ENCODE measurements around the gene ADAM12. TPM values are rescaled to one million over a fixed set of nuclear protein-coding genes. Genes with fewer than 3 reads are reported as not detected.

Gene ADAM12
- polyA plus RNA-seq, 1 of the 3 experiments (the other 2 are of a cell fraction) = 25.0 TPM

DNA sequence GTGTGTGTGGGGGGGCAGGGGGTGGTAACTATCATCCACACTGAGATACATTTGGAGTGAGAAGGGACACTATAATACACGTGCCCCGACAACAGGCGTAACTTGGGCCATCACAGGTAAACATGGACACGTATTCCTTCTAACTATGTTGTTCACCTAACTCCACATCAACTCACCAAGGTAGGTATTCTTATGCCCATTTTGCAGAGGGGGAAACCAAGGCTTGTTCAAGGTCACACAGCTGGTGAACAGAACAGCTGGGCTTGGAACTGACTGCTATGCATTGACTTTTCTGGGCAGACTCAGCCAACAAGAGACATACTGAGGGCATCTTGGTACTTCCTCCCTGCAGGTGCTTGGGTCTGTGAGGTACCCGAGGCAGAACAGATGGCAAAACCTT lies 170.1 kb downstream of the ADAM12 start (continued):
- TF ChIP-seq, protein P1, sequence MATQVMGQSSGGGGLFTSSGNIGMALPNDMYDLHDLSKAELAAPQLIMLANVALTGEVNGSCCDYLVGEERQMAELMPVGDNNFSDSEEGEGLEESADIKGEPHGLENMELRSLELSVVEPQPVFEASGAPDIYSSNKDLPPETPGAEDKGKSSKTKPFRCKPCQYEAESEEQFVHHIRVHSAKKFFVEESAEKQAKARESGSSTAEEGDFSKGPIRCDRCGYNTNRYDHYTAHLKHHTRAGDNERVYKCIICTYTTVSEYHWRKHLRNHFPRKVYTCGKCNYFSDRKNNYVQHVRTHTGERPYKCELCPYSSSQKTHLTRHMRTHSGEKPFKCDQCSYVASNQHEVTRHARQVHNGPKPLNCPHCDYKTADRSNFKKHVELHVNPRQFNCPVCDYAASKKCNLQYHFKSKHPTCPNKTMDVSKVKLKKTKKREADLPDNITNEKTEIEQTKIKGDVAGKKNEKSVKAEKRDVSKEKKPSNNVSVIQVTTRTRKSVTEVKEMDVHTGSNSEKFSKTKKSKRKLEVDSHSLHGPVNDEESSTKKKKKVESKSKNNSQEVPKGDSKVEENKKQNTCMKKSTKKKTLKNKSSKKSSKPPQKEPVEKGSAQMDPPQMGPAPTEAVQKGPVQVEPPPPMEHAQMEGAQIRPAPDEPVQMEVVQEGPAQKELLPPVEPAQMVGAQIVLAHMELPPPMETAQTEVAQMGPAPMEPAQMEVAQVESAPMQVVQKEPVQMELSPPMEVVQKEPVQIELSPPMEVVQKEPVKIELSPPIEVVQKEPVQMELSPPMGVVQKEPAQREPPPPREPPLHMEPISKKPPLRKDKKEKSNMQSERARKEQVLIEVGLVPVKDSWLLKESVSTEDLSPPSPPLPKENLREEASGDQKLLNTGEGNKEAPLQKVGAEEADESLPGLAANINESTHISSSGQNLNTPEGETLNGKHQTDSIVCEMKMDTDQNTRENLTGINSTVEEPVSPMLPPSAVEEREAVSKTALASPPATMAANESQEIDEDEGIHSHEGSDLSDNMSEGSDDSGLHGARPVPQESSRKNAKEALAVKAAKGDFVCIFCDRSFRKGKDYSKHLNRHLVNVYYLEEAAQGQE (IDR thresholded peaks at IDR 0.05; ENCODE audit: low read depth, low read length) = no peak
- TF ChIP-seq, protein P2, sequence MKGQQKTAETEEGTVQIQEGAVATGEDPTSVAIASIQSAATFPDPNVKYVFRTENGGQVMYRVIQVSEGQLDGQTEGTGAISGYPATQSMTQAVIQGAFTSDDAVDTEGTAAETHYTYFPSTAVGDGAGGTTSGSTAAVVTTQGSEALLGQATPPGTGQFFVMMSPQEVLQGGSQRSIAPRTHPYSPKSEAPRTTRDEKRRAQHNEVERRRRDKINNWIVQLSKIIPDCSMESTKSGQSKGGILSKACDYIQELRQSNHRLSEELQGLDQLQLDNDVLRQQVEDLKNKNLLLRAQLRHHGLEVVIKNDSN (IDR thresholded peaks at IDR 0.05; ENCODE audit: borderline replicate concordance, low read depth) = no peak
- no peak for TF ChIP-seq NRF1 (IDR thresholded peaks at IDR 0.05; ENCODE audit: low read depth, low read length)
- TF ChIP-seq TAF1 (IDR thresholded peaks at IDR 0.05; ENCODE audit: borderline replicate concordance, low read depth, low read length) = no peak
- TF ChIP-seq, protein P3, sequence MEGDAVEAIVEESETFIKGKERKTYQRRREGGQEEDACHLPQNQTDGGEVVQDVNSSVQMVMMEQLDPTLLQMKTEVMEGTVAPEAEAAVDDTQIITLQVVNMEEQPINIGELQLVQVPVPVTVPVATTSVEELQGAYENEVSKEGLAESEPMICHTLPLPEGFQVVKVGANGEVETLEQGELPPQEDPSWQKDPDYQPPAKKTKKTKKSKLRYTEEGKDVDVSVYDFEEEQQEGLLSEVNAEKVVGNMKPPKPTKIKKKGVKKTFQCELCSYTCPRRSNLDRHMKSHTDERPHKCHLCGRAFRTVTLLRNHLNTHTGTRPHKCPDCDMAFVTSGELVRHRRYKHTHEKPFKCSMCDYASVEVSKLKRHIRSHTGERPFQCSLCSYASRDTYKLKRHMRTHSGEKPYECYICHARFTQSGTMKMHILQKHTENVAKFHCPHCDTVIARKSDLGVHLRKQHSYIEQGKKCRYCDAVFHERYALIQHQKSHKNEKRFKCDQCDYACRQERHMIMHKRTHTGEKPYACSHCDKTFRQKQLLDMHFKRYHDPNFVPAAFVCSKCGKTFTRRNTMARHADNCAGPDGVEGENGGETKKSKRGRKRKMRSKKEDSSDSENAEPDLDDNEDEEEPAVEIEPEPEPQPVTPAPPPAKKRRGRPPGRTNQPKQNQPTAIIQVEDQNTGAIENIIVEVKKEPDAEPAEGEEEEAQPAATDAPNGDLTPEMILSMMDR (IDR thresholded peaks at IDR 0.05) = no peak

DNA sequence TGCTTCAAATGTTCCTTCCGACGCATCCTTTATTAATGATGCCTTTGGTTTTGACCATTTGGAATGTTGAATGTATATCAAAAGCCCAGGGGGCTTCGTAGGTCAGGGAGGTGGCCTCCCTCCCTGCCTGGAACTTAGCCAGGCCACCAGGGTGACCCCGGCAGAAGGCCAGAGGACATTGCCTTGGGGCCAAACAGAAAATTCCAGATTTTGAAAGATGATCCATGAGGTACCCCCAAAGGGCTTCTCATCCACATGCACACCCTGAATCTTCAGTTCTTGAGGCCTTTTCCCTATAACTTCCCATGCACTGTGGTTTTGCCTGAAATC lies 171.7 kb downstream of the ADAM12 start:
- ChIA-PET CTCF (interaction anchor here (0.6 to 1.3 kb wide), 2 partner anchors 20 to 1122 kb away, joined by 3 to 4 read pairs; no protein-coding TSS in a partner anchor), POLR2A (no interaction called here)
- Histone ChIP-seq H3K9ac (no peak overlapping the region), H3K4me2 (no peak overlapping the region), H3K27ac (ENCODE audit: low read depth in 2 of 2, low read length in 1 of 2) (peak overlapping the region in 1 of 2 experiments; percentile 63; a peak in 2 of 4 replicates), H3F3A (replicated peaks; ENCODE audit: insufficient read depth) (peaks cover 19% of the 10 kb centered on the region), H3K4me3 (ENCODE audit: low read depth in 2 of 2, low read length in 1 of 2) (no peak overlapping the region), H2AFZ (ENCODE audit: low read depth) (no peak overlapping the region), H3K9me3 (no peaks in the 10 kb centered on the region), H3K9me2 (no peaks in the 10 kb centered on the region), H3K36me3 (replicated peaks in 1 of 2; ENCODE audit: control insufficient read depth in 1 of 2, insufficient read depth in 2 of 2, low read length in 1 of 2) (no peaks in the 10 kb centered on the region), H3K79me2 (ENCODE audit: insufficient read depth) (no peaks in the 10 kb centered on the region), H3K4me1 (ENCODE audit: control insufficient read depth in 1 of 2, insufficient read depth in 2 of 2, low read depth in 1 of 2, low read length in 1 of 2) (peaks cover 0 to 6% of the 10 kb centered on the region in 2 experiments; a peak in 2 of 4 replicates), H3K27me3 (ENCODE audit: insufficient read depth) (no peaks in the 10 kb centered on the region), H4K20me1 (ENCODE audit: insufficient read depth) (no peaks in the 10 kb centered on the region)
- DNase-seq = no peak
- TF ChIP-seq EP300 (IDR thresholded peaks at IDR 0.05; ENCODE audit: borderline replicate concordance in 1 of 2, low read depth in 1 of 2, low read length in 1 of 2) (peak in 1 of 2 experiments; percentile 1; a peak in 1 of 4 replicates), RCOR1 (IDR thresholded peaks at IDR 0.05; ENCODE audit: low read length) (no peak), NFIC (IDR thresholded peaks at IDR 0.05; ENCODE audit: borderline replicate concordance) (no peak)
- WGBS (ENCODE audit: low lambda C conversion rate) = 81% methylated on average over 4 of the region's 4 CpGs

All from SK-N-SH (cell line).